HCT116 (cell line): Measurements from ENCODE around the gene IL3RA. TPM values are rescaled to one million over a fixed set of nuclear protein-coding genes. Genes with fewer than 3 reads are reported as not detected.

Experiments
- ATAC-seq: fragments of 200-7000 bp; cut with Tn5 transposase; 2 replicates; pipeline ENCODE4 v1.9.1; 2020; ENCODE audit warnings: mild to moderate bottlenecking, moderate library complexity
- Bru-seq: library from RNA; stranded (reverse); fragments of 400-500 nt; gene quantifications from one replicate; lab custom pipeline; 2021; lab: Mats Ljungman, UMichigan
- BruChase-seq, 2 experiments: library from RNA; stranded (reverse); fragments of 400-500 nt; gene quantifications; one replicate each; lab custom pipeline; 2021; lab: Mats Ljungman, UMichigan
- BruUV-seq: library from RNA; stranded (reverse); fragments of 400-500 nt; replicated peaks from 2 replicates; lab custom pipeline; 2021; lab: Mats Ljungman, UMichigan
- CTCF ChIA-PET: fragments of 300-600 bp; sonication (Branson Sonifier 250); formaldehyde crosslinking; loops from one replicate; lab custom pipeline; 2021; ENCODE audit warnings: antibody characterized with exemption; lab: Charles Lee
- POLR2A ChIA-PET: fragments of 300-600, 350-600 bp; sonication (Branson Sonifier 250); formaldehyde crosslinking; loops from one replicate; lab custom pipeline; 2021; ENCODE audit warnings: antibody characterized with exemption; lab: Charles Lee
- RAD21 ChIA-PET, 2 experiments: fragments of 300-600 bp; sonication (Branson Sonifier 250); formaldehyde crosslinking; loops; one replicate each; lab custom pipeline; 2023; ENCODE audit warnings: low total read pairs in 2 of 2; ENCODE audit not compliant: uncharacterized antibody in 2 of 2, unreplicated experiment in 2 of 2, low non-redundant PET in 1 of 2; lab: Charles Lee
- DNase-seq: peaks from one replicate; pipeline ENCODE4 v3.0.0-alpha.2; 2010; ENCODE audit warnings: low read depth, low spot score
- H2AFZ ChIP-seq: fragments of 200-600 bp; shearing (Covaris generic), sonication (generic); 2 replicates; pipeline ENCODE4 v1.6.1; 2017; ENCODE audit warnings: low read depth, mixed run types, mixed read lengths, antibody characterized with exemption, low read length; ENCODE audit not compliant: poor library complexity, severe bottlenecking
- H3K27ac ChIP-seq: 2 replicates; pipeline ENCODE4 v1.5.1; 2012; ENCODE audit warnings: low read depth, low read length
- H3K27me3 ChIP-seq: fragments of 200-600 bp; sonication (generic); 2 replicates; pipeline ENCODE4 v1.6.1; 2016; ENCODE audit warnings: mixed run types, low read length, mixed read lengths; ENCODE audit not compliant: insufficient read depth
- H3K36me3 ChIP-seq, 2 experiments: fragments of 200-500 bp in 1 of 2; fragments of 200-600 bp in 1 of 2; sonication (Bioruptor generic) in 1 of 2; sonication (generic) in 1 of 2; 2 replicates each; pipeline versions ENCODE4 v1.5.1 to v1.6.1; 2014 to 2016; ENCODE audit warnings: low read length in 2 of 2, inconsistent platforms in 1 of 2, mixed read lengths in 1 of 2, mixed run types in 1 of 2; ENCODE audit not compliant: insufficient read depth in 2 of 2, control insufficient read depth in 1 of 2
- H3K4me1 ChIP-seq, 2 experiments: fragments of 200-600 bp in 1 of 2; sonication (generic) in 1 of 2; 2 replicates each; pipeline versions ENCODE4 v1.5.1 to v1.6.1; 2012 to 2017; ENCODE audit warnings: low read length in 2 of 2, inconsistent platforms in 1 of 2, mild to moderate bottlenecking in 1 of 2, mixed read lengths in 1 of 2, mixed run types in 1 of 2, moderate library complexity in 1 of 2; ENCODE audit not compliant: insufficient read depth in 2 of 2, control insufficient read depth in 1 of 2
- H3K4me2 ChIP-seq: fragments of 200-600 bp; sonication (generic); 2 replicates; pipeline ENCODE4 v1.6.1; 2017; ENCODE audit warnings: mixed run types, low read length, mixed read lengths
- H3K4me3 ChIP-seq, 2 experiments: fragments of 200-600 bp in 1 of 2; sonication (generic) in 1 of 2; replicated peaks in 1 of 2; 2 replicates each; pipeline ENCODE4 v1.5.1; 2011 to 2016; ENCODE audit warnings: low read length in 2 of 2, control low read depth in 1 of 2, low read depth in 1 of 2, mild to moderate bottlenecking in 1 of 2, mixed read lengths in 1 of 2, mixed run types in 1 of 2
- H3K79me2 ChIP-seq: fragments of 200-600 bp; sonication (generic); 2 replicates; pipeline ENCODE4 v1.6.1; 2017; ENCODE audit warnings: mild to moderate bottlenecking, mixed run types, low read length, moderate library complexity, mixed read lengths; ENCODE audit not compliant: insufficient read depth
- H3K9ac ChIP-seq: fragments of 200-600 bp; sonication (generic); 2 replicates; pipeline ENCODE4 v1.6.1; 2016; ENCODE audit warnings: low read length, mixed read lengths
- H3K9me2 ChIP-seq: fragments of 200-600 bp; sonication (generic), shearing (Covaris generic); 2 replicates; pipeline ENCODE4 v1.6.1; 2017; ENCODE audit warnings: mixed run types, mild to moderate bottlenecking, moderate library complexity; ENCODE audit not compliant: insufficient read depth
- H3K9me3 ChIP-seq, 2 experiments: fragments of 200-500 bp in 1 of 2; fragments of 200-600 bp in 1 of 2; sonication (Bioruptor generic) in 1 of 2; sonication (generic) in 1 of 2; 2 replicates each; pipeline ENCODE4 v1.6.1; 2014 to 2017; ENCODE audit warnings: low read length in 2 of 2, mixed read lengths in 2 of 2, inconsistent platforms in 1 of 2, low read depth in 1 of 2, mild to moderate bottlenecking in 1 of 2, mixed run types in 1 of 2, moderate library complexity in 1 of 2; ENCODE audit not compliant: control insufficient read depth in 1 of 2, insufficient read depth in 1 of 2
- H4K20me1 ChIP-seq: fragments of 200-600 bp; sonication (generic), shearing (Covaris generic); 2 replicates; pipeline ENCODE4 v1.6.1; 2017; ENCODE audit warnings: mixed run types, mild to moderate bottlenecking, moderate library complexity; ENCODE audit not compliant: insufficient read depth
- CEBPB ChIP-seq: IDR thresholded peaks from 2 replicates; pipeline ENCODE4 v1.6.1; 2012; ENCODE audit warnings: low read depth
- EGR1 ChIP-seq: IDR thresholded peaks from 2 replicates; pipeline ENCODE4 v1.6.1; 2012; ENCODE audit warnings: low read depth
- EZH2 ChIP-seq: fragments of 200-600 bp; sonication (generic); IDR thresholded peaks from 2 replicates; pipeline ENCODE4 v1.6.1; 2017; ENCODE audit warnings: antibody characterized with exemption, mixed run types
- EZH2phosphoT487 ChIP-seq: fragments of 200-600 bp; IDR thresholded peaks from 2 replicates; pipeline ENCODE4 v1.6.1; 2018; ENCODE audit warnings: antibody characterized with exemption, borderline replicate concordance
- JUND ChIP-seq: IDR thresholded peaks from 2 replicates; pipeline ENCODE4 v1.6.1; 2012
- MAX ChIP-seq: IDR thresholded peaks from 2 replicates; pipeline ENCODE4 v1.6.1; 2012
- POLR2A ChIP-seq: IDR thresholded peaks from 2 replicates; pipeline ENCODE4 v1.7.0; 2011; ENCODE audit warnings: borderline replicate concordance; ENCODE audit not compliant: insufficient read depth, insufficient read length; ENCODE audit errors: extremely low read depth
- RAD21 ChIP-seq: IDR thresholded peaks from 2 replicates; pipeline ENCODE4 v1.6.1; 2012; ENCODE audit warnings: low read depth, mild to moderate bottlenecking
- REST ChIP-seq: IDR thresholded peaks from 2 replicates; pipeline ENCODE4 v1.6.1; 2012; ENCODE audit warnings: low read depth
- SIN3A ChIP-seq: IDR thresholded peaks from 2 replicates; pipeline ENCODE4 v1.6.1; 2012; ENCODE audit warnings: low read depth
- TCF7L2 ChIP-seq: IDR thresholded peaks from 2 replicates; pipeline ENCODE4 v1.7.0; 2011; ENCODE audit warnings: borderline replicate concordance, inconsistent platforms; ENCODE audit not compliant: insufficient read depth, insufficient read length; ENCODE audit errors: extremely low read depth
- ZBTB33 ChIP-seq: IDR thresholded peaks from 2 replicates; pipeline ENCODE4 v1.6.1; 2011; ENCODE audit warnings: mild to moderate bottlenecking, low read length, moderate library complexity; ENCODE audit not compliant: insufficient replicate concordance; ENCODE audit errors: extremely low read depth
- intact Hi-C: fragments of 100-400 bp; cut with micrococcal nuclease; formaldehyde crosslinking; loops from 2 replicates; pipeline ENCODE4 v1.10.0; 2022
- long read RNA-seq: library from polyadenylated mRNA; unstranded; transcript quantifications from one replicate; pipeline ENCODE4 v2.0.0, GENCODE V29; 2021; ENCODE audit not compliant: unreplicated experiment
- polyA plus RNA-seq: library from polyadenylated mRNA; unstranded; fragments of >200 nt; gene quantifications from 2 replicates; pipeline ENCODE4 v1.2.1, GENCODE V29; 2012; ENCODE audit warnings: missing spikeins
- total RNA-seq: library from RNA; stranded (reverse); gene quantifications from one replicate; pipeline ENCODE4 v1.2.1, GENCODE V29; 2021; ENCODE audit not compliant: unreplicated experiment

Gene IL3RA
- total RNA-seq (not detected), Bru-seq, nascent RNA (percentile 4 among the genes with signal in this experiment), BruChase-seq, experiment 1, labeled RNA remaining after a 6-hour chase (percentile 0 among the genes with signal in this experiment), BruChase-seq, experiment 2, labeled RNA remaining after a 2-hour chase (percentile 6 among the genes with signal in this experiment)
- 0.05 and 0.17 TPM in 2 replicates for polyA plus RNA-seq
- long read RNA-seq, partial matches to known transcripts, result 0 of 1 reads
- long read RNA-seq, other reads (novel, unspliced or antisense), result 1 of 1 reads

- no peak within 1 kb of the TSS for H3K4me2 ChIP-seq
Observed at GRCh38 chrX:1336331-1336943, at the start of gene IL3RA. TSS of gene IL3RA (plus strand) at chrX:1336785. CDS start at chrX:1341766, 4,981 bp downstream.

More at GRCh38 chrX:1336331-1336943, at the start of gene IL3RA:
- H4K20me1 ChIP-seq, result no peaks in the 10 kb centered on the region
- DNase-seq (no peak), ATAC-seq (no peak)
- H3K9me2 ChIP-seq, result no peaks in the 10 kb centered on the region
- no peaks in the 10 kb centered on the region; a peak in 1 of 4 replicates for H3K9me3 ChIP-seq
- H3K27ac ChIP-seq, result no peak within 1 kb of the TSS
- no peaks in the 10 kb centered on the region for H3K79me2 ChIP-seq
- BruUV-seq, result no TSS peak
- ChIA-PET CTCF (no interaction called here), RAD21 (no interaction called here), POLR2A (no interaction called here)
- no peak within 1 kb of the TSS for H2AFZ ChIP-seq
- H3K27me3 ChIP-seq, result no peaks in the 10 kb centered on the region
- H3K4me1 ChIP-seq, result no peaks in the 10 kb centered on the region
- intact Hi-C loops, result no loop called here
- no peak within 1 kb of the TSS for H3K9ac ChIP-seq
- no peak within 1 kb of the TSS for H3K4me3 ChIP-seq
- TF ChIP-seq SIN3A, result no peak
- TF ChIP-seq EZH2, result no peak
- no peak for TF ChIP-seq ZBTB33
- no peak for TF ChIP-seq CEBPB
- TF ChIP-seq MAX, result no peak
- TF ChIP-seq EGR1, result no peak
- TF ChIP-seq POLR2A, result no peak
- TF ChIP-seq RAD21, result no peak
- no peak for TF ChIP-seq TCF7L2
- no peak for TF ChIP-seq REST
- TF ChIP-seq EZH2phosphoT487, result no peak
- TF ChIP-seq JUND, result no peak
- H3K36me3 ChIP-seq, result no peaks in the 10 kb centered on the region
